GM12892 (cell line): ENCODE results near the gene ARHGEF2.

Experiments used
- DNase-seq: peaks from one replicate; pipeline ENCODE4 v3.0.0; 2011; ENCODE audit not compliant: insufficient read length
- FAIRE-seq: peaks from 2 replicates; lab custom pipeline; 2011; peaks lifted over from hg19 to GRCh38; lab: Jason Lieb, UNC
- POLR2A ChIP-seq: IDR thresholded peaks from 2 replicates; pipeline ENCODE4 v1.6.1; 2011; ENCODE audit warnings: low read depth, low read length, control low read depth
- POLR2AphosphoS5 ChIP-seq: IDR thresholded peaks from 2 replicates; pipeline ENCODE4 v1.6.1; 2011; ENCODE audit warnings: low read depth, low read length, control low read depth
- TAF1 ChIP-seq: IDR thresholded peaks from 2 replicates; pipeline ENCODE4 v1.6.1; 2011; ENCODE audit warnings: low read depth, mild to moderate bottlenecking, control low read depth, low read length, borderline replicate concordance

ARHGEF2 gene

GRCh38 chr1:155947292-155947691 lies 31.1 kb downstream of the ARHGEF2 start:
- DNase-seq: peak; percentile 2
- no peak for FAIRE-seq
- TF ChIP-seq TAF1 (no peak), POLR2AphosphoS5 (no peak), POLR2A (no peak)

GRCh38 chr1:155946633-155947219 lies 31.6 kb downstream of the ARHGEF2 start:
- FAIRE-seq (peak; percentile 17), DNase-seq (peak; percentile 10)
- TF ChIP-seq TAF1 (no peak), POLR2AphosphoS5 (no peak), POLR2A (no peak)

- DNase-seq: no peak
- no peak for FAIRE-seq
- TF ChIP-seq TAF1 (no peak), POLR2AphosphoS5 (no peak), POLR2A (no peak)
Measured at GRCh38 chr1:155944444-155944799, 33.9 kb downstream of the ARHGEF2 start.

GRCh38 chr1:155942578-155943141 lies 35.7 kb downstream of the ARHGEF2 start:
- TF ChIP-seq POLR2AphosphoS5 (no peak), POLR2A (no peak), TAF1 (no peak)
- FAIRE-seq (no peak), DNase-seq (no peak)

- peak; percentile 46; the same call in 1 of the 2 replicates for TF ChIP-seq POLR2AphosphoS5
- TF ChIP-seq TAF1: no peak
- TF ChIP-seq POLR2A: no peak; the same call in 1 of the 2 replicates
- no peak for DNase-seq
- no peak for FAIRE-seq
Measured at GRCh38 chr1:155941845-155942531, 36.4 kb downstream of the ARHGEF2 start.

- FAIRE-seq (no peak), DNase-seq (no peak)
- no peak for TF ChIP-seq POLR2AphosphoS5
- peak; percentile 49; the same call in 1 of the 2 replicates for TF ChIP-seq POLR2A
- TF ChIP-seq TAF1: no peak
Measured at GRCh38 chr1:155940993-155941844, 37.1 kb downstream of the ARHGEF2 start, which contains the start of gene RXFP4. Gene RXFP4, plus strand, starts transcription at chr1:155941638. Its CDS starts 72 bp downstream, at chr1:155941710.

- DNase-seq: no peak
- TF ChIP-seq POLR2AphosphoS5: no peak
- no peak for TF ChIP-seq TAF1
- TF ChIP-seq POLR2A: no peak
- FAIRE-seq: no peak
Measured at GRCh38 chr1:155940482-155940992, 37.8 kb downstream of the ARHGEF2 start.

GRCh38 chr1:155938220-155938627 lies 40.1 kb downstream of the ARHGEF2 start:
- no peak for DNase-seq
- FAIRE-seq: peak; percentile 71

GRCh38 chr1:155934936-155935590 lies 43.3 kb downstream of the ARHGEF2 start:
- FAIRE-seq (no peak), DNase-seq (no peak)
- TF ChIP-seq TAF1 (no peak), POLR2A (no peak), POLR2AphosphoS5 (no peak)

More at GRCh38 chr1:155938220-155938627, 40.1 kb downstream of the ARHGEF2 start:
- TF ChIP-seq POLR2A (no peak), POLR2AphosphoS5 (no peak), TAF1 (no peak)

- FAIRE-seq (peak; percentile 99), DNase-seq (peak; percentile 85)
- TF ChIP-seq POLR2AphosphoS5: peak; percentile 99
- TF ChIP-seq POLR2A: peak; percentile 99
- peak; percentile 87 for TF ChIP-seq TAF1
Measured at GRCh38 chr1:155934097-155934935, 44.0 kb downstream of the ARHGEF2 start, which contains the start of gene KHDC4. Gene KHDC4, minus strand, starts transcription at chr1:155934413. Its CDS starts 40 bp downstream, at chr1:155934373.
